Upper lobe of right lung (tissue), 1 donor: ENCODE data around the gene PRKCQ. TPM values are rescaled to one million over a fixed set of nuclear protein-coding genes. Genes with fewer than 3 reads are reported as not detected.
A peak's percentile ranks its signal among the peaks of the same experiment; 100 is the strongest.

Experiments
- ATAC-seq: fragments of 200-7000 bp; cut with Tn5 transposase; one replicate; pipeline ENCODE4 v1.9.1; 2020; ENCODE audit warnings: mild to moderate bottlenecking, moderate library complexity
- DNase-seq: peaks from one replicate; pipeline ENCODE4 v3.0.0-alpha.2; 2020
- H3K27ac ChIP-seq: fragments of 200-600 bp; one replicate; pipeline ENCODE4 v1.8.0; 2022
- H3K27me3 ChIP-seq: fragments of 200-600 bp; one replicate; pipeline ENCODE4 v1.8.0; 2022; ENCODE audit warnings: mild to moderate bottlenecking
- H3K36me3 ChIP-seq: fragments of 200-600 bp; one replicate; pipeline ENCODE4 v1.8.0; 2022
- H3K4me1 ChIP-seq: fragments of 200-600 bp; one replicate; pipeline ENCODE4 v1.8.0; 2022
- H3K4me3 ChIP-seq: fragments of 200-600 bp; one replicate; pipeline ENCODE4 v1.8.0; 2022; ENCODE audit warnings: mild to moderate bottlenecking
- H3K9me3 ChIP-seq: fragments of 200-600 bp; one replicate; pipeline ENCODE4 v1.8.0; 2022
- CTCF ChIP-seq: fragments of 200-600 bp; IDR thresholded peaks from one replicate; pipeline ENCODE4 v1.8.0; 2022; ENCODE audit warnings: antibody characterized with exemption
- intact Hi-C: fragments of 100-400 bp; cut with DNase I; formaldehyde crosslinking; loops from one replicate; pipeline ENCODE4 v1.11.0; 2022
- total RNA-seq: library from RNA; stranded (reverse); fragmentation: NEBNext Ultra II Directional; extraction: Animal tissue kit (Norgen Biotek cat#: 25700); gene quantifications from one replicate; pipeline ENCODE4 v1.2.1, GENCODE V29; 2021
- donor health status: DM: no; HTN: yes; CAD: no; lungs with severe emphysema.

Gene PRKCQ
- total RNA-seq, 1 donor from 2014 or later, result 9.8 TPM

- Histone ChIP-seq H3K27me3 (no peaks in the 10 kb centered on the region), H3K27ac (no peak overlapping the region), H3K36me3 (no peaks in the 10 kb centered on the region), H3K9me3 (no peaks in the 10 kb centered on the region), H3K4me1 (no peaks in the 10 kb centered on the region), H3K4me3 (no peak overlapping the region)
- no peak for TF ChIP-seq CTCF
- ATAC-seq (no peak), DNase-seq (no peak)
- intact Hi-C loops, result no loop called here
Measured at GRCh38 chr10:6514180-6514579, 65.9 kb downstream of the PRKCQ start.

DNA sequence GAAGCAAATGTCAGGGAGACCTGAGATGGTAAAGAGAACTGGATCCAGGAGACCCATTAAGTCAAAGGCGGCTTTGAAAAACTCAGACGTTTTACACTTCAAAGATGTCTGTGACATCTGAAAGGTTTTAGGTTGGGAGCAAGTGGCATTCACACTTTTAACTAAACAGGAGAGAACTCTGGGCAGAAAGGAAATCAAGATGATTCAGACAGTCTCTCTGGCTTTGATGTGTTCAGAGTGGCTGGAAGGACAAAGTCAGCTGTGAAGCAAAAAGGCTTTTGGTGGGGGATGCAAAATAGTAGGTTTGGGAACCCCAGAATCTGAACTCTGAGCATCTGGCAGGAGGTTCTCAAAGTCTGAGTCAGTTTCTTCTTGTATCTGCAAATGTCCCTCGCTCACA, 66.6 kb downstream of the PRKCQ start:
- H3K4me3 ChIP-seq, result no peak overlapping the region
- no peaks in the 10 kb centered on the region for H3K9me3 ChIP-seq
- H3K36me3 ChIP-seq, result no peaks in the 10 kb centered on the region
- ATAC-seq (no peak), DNase-seq (no peak)
- no peak for TF ChIP-seq CTCF
- intact Hi-C loops, result no loop called here
- no peaks in the 10 kb centered on the region for H3K4me1 ChIP-seq
- H3K27ac ChIP-seq, result no peak overlapping the region
- no peaks in the 10 kb centered on the region for H3K27me3 ChIP-seq

GRCh38 chr10:6512182-6512581, 67.9 kb downstream of the PRKCQ start:
- intact Hi-C loops, result no loop called here
- no peaks in the 10 kb centered on the region for H3K4me1 ChIP-seq
- peak overlapping the region; percentile 26 for H3K27ac ChIP-seq
- TF ChIP-seq CTCF, result no peak
- DNase-seq, result no peak
- no peaks in the 10 kb centered on the region for H3K27me3 ChIP-seq
- peak; percentile 84 for ATAC-seq
- H3K36me3 ChIP-seq, result no peaks in the 10 kb centered on the region
- H3K9me3 ChIP-seq, result no peaks in the 10 kb centered on the region
- H3K4me3 ChIP-seq, result no peak overlapping the region

DNA sequence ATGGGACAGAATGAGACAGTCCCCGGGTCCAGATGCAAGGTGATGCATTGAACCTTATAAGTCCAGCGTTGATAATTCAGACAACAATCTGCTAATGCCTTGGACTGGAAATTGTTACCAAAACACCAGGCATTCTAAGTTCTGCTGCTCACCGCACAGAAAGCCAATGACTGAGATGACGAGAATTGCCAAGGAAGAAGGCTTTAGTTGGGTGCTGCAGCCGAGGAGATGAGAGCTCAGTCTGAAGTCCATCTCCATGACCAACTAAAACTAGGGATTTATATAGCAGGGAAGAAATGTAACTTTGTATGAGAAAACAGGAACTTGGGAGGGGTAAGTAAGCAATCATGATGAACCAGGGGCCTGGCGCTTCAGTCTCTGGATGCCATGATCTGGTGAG, 68.7 kb downstream of the PRKCQ start:
- Histone ChIP-seq H3K27ac (no peak overlapping the region), H3K4me1 (no peaks in the 10 kb centered on the region), H3K9me3 (no peaks in the 10 kb centered on the region), H3K4me3 (no peak overlapping the region), H3K27me3 (no peaks in the 10 kb centered on the region), H3K36me3 (no peaks in the 10 kb centered on the region)
- ATAC-seq (no peak), DNase-seq (no peak)
- intact Hi-C loops, result no loop called here
- no peak for TF ChIP-seq CTCF

- no peak for TF ChIP-seq CTCF
- no peak overlapping the region for H3K4me3 ChIP-seq
- ATAC-seq, result no peak
- no peaks in the 10 kb centered on the region for H3K36me3 ChIP-seq
- no peaks in the 10 kb centered on the region for H3K9me3 ChIP-seq
- intact Hi-C loops, result no loop called here
- no peak for DNase-seq
- H3K27ac ChIP-seq, result no peak overlapping the region
- no peaks in the 10 kb centered on the region for H3K27me3 ChIP-seq
- no peaks in the 10 kb centered on the region for H3K4me1 ChIP-seq
Measured at GRCh38 chr10:6507311-6507710, 72.8 kb downstream of the PRKCQ start.

DNA sequence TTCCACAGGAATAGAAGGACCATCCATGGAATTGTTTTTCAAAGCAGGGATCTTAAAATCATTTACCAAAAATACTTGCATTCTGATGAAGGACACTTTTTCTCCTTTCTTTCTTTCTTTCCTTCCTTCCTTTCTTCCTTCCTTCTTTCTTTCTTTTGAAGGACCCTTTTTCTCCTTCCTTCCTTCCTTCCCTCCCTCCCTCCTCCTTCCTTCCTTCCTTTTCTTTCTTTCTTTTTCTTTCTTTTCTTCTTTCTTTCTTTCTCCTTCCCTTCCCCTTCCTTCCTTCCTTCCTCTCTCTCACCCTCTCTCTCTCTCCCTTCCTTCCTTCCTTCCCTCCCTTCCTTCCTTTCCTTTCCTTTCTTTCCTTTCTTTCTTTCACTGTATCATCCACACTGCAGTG, 74.8 kb downstream of the PRKCQ start:
- ATAC-seq, result no peak
- intact Hi-C loops, result no loop called here

More for the DNA sequence above, 74.8 kb downstream of the PRKCQ start:
- no peak for TF ChIP-seq CTCF
- H3K4me3 ChIP-seq, result no peak overlapping the region
- no peak for DNase-seq
- no peaks in the 10 kb centered on the region for H3K27me3 ChIP-seq
- no peak overlapping the region for H3K27ac ChIP-seq
- no peaks in the 10 kb centered on the region for H3K36me3 ChIP-seq
- H3K9me3 ChIP-seq, result no peaks in the 10 kb centered on the region
- no peaks in the 10 kb centered on the region for H3K4me1 ChIP-seq
